NCI-H510A (cell line): ENCODE results near the gene KCNMA1.

ENCODE experiments used
- DNase-seq: peaks from one replicate; lab custom pipeline; 2025; lab: John Stamatoyannopoulos, UW

Gene KCNMA1

DNA sequence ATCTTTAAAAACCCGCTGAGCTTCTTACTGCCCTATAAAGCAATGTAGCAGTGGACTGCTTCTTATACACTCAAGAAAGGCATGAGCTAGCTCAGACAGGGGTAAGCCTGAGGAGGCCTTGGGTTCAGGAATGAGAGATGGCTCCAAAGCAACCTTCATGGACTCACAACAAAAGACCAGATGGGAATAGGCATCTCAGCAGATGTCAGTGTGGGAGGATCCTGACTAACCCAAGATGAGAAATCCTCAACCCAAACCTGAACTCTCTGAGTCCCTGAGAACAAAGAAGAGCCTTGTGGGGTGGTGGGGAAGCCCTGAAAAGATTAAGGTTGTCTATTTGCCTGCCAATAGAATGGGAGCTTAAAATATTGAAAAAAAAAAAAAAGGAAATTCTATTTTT is 807.4 kb downstream of the KCNMA1 start:
- DNase-seq: no peak

DNA sequence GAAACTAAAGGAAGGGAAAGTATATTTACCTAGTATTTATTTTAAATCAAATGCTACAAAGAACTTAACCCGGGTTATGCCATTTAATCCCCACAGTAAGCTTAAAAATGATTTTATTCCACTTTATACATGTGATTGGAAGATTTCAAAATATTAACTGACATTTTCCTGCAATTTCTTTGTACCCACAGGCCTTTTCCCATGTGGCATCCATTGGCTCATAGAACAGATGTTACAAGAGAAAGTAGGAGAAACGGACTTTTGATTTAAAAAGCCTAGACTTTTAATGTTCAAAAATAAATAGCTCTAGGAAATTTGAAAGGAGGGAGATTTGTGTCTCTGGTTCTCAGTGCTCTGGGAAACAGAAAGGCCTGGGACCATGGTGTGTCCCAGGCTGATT is 807.9 kb downstream of the KCNMA1 start:
- no peak for DNase-seq
